ENCODE measurements around the gene SLC2A10. TPM values are rescaled to one million over a fixed set of nuclear protein-coding genes. Genes with fewer than 3 reads are reported as not detected.

Gene SLC2A10
- total RNA-seq, 1 experiment from 2014 or later, result 9.6 TPM

- TF ChIP-seq EZH2phosphoT487 (IDR thresholded peaks at IDR 0.05; ENCODE audit: borderline replicate concordance, low read length) (no peak), EZH2 (IDR thresholded peaks at IDR 0.05; ENCODE audit: low read length, unreplicated experiment) (no peak)
- TF ChIP-seq, protein P1, sequence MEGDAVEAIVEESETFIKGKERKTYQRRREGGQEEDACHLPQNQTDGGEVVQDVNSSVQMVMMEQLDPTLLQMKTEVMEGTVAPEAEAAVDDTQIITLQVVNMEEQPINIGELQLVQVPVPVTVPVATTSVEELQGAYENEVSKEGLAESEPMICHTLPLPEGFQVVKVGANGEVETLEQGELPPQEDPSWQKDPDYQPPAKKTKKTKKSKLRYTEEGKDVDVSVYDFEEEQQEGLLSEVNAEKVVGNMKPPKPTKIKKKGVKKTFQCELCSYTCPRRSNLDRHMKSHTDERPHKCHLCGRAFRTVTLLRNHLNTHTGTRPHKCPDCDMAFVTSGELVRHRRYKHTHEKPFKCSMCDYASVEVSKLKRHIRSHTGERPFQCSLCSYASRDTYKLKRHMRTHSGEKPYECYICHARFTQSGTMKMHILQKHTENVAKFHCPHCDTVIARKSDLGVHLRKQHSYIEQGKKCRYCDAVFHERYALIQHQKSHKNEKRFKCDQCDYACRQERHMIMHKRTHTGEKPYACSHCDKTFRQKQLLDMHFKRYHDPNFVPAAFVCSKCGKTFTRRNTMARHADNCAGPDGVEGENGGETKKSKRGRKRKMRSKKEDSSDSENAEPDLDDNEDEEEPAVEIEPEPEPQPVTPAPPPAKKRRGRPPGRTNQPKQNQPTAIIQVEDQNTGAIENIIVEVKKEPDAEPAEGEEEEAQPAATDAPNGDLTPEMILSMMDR (conservative IDR thresholded peaks at IDR 0.05; ENCODE audit: low read depth, low read length), result no peak
- no peaks in the 10 kb centered on the region for H4K20me1 ChIP-seq (ENCODE audit: low read length)
- DNase-seq, result no peak
- ChIA-PET CTCF (no interaction called here), POLR2A (ENCODE audit: unreplicated experiment) (no interaction called here)
- intact Hi-C loops (cut with micrococcal nuclease), result no loop called here
- no peaks in the 10 kb centered on the region for H3K9me3 ChIP-seq (ENCODE audit: low read length)
- ATAC-seq, result no peak
- H3K79me2 ChIP-seq (ENCODE audit: low read length), result no peaks in the 10 kb centered on the region
- H3K4me1 ChIP-seq (ENCODE audit: insufficient read depth, low read length), result no peaks in the 10 kb centered on the region
- no peak overlapping the region for H3K27ac ChIP-seq (ENCODE audit: low read length)
- no peaks in the 10 kb centered on the region for H3K9me2 ChIP-seq (replicated peaks; ENCODE audit: low read length)
- H2AFZ ChIP-seq (ENCODE audit: low read length), result no peak overlapping the region
- no peak overlapping the region for H3K9ac ChIP-seq (ENCODE audit: low read length)
- no peaks in the 10 kb centered on the region for H3K36me3 ChIP-seq (ENCODE audit: low read depth, low read length)
- H3F3A ChIP-seq (ENCODE audit: low read length, unreplicated experiment), result no peaks in the 10 kb centered on the region
- no peak overlapping the region for H3K4me3 ChIP-seq (ENCODE audit: low read length)
- no TSS peak for BruUV-seq (replicated peaks)
- H3K4me2 ChIP-seq (ENCODE audit: low read length), result no peak overlapping the region
- H3K27me3 ChIP-seq (ENCODE audit: low read length), result no peaks in the 10 kb centered on the region
Observed at GRCh38 chr20:46678516-46678915, 30.9 kb upstream of the SLC2A10 start.

GRCh38 chr20:46680684-46681031 is 28.8 kb upstream of the SLC2A10 start:
- no peak for ATAC-seq
- no peak overlapping the region for H3K9ac ChIP-seq (ENCODE audit: low read length)
- intact Hi-C loops (cut with micrococcal nuclease), result loop anchor here (1.0 to 2.0 kb wide), 2 partner anchors 118 to 159 kb away; no protein-coding TSS in a partner anchor
- H3K27ac ChIP-seq (ENCODE audit: low read length), result no peak overlapping the region
- H3K27me3 ChIP-seq (ENCODE audit: low read length), result no peaks in the 10 kb centered on the region
- no peak overlapping the region for H3K4me3 ChIP-seq (ENCODE audit: low read length)
- no TSS peak for BruUV-seq (replicated peaks)
- POLR2A ChIA-PET (ENCODE audit: unreplicated experiment), result no interaction called here
- H3K9me2 ChIP-seq (replicated peaks; ENCODE audit: low read length), result no peaks in the 10 kb centered on the region
- TF ChIP-seq EZH2phosphoT487 (IDR thresholded peaks at IDR 0.05; ENCODE audit: borderline replicate concordance, low read length), result no peak
- TF ChIP-seq EZH2 (IDR thresholded peaks at IDR 0.05; ENCODE audit: low read length, unreplicated experiment), result no peak
- TF ChIP-seq, protein P1 (conservative IDR thresholded peaks at IDR 0.05; ENCODE audit: low read depth, low read length), result no peak
- H3K4me1 ChIP-seq (ENCODE audit: insufficient read depth, low read length), result no peaks in the 10 kb centered on the region
- H3K9me3 ChIP-seq (ENCODE audit: low read length), result no peaks in the 10 kb centered on the region
- CTCF ChIA-PET, result interaction anchor here (0.7 kb wide), 1 partner anchor 9 kb away, joined by 5 read pairs; no protein-coding TSS in a partner anchor
- H3K4me2 ChIP-seq (ENCODE audit: low read length), result no peak overlapping the region
- H3K79me2 ChIP-seq (ENCODE audit: low read length), result peaks cover 12% of the 10 kb centered on the region
- peaks cover 9% of the 10 kb centered on the region for H3K36me3 ChIP-seq (ENCODE audit: low read depth, low read length)
- no peak overlapping the region for H2AFZ ChIP-seq (ENCODE audit: low read length)
- no peak for DNase-seq
- no peaks in the 10 kb centered on the region for H3F3A ChIP-seq (ENCODE audit: low read length, unreplicated experiment)
- H4K20me1 ChIP-seq (ENCODE audit: low read length), result 0 out of 2 replicates have a peak, but pooled peaks cover 6% of the 10 kb centered on the region

DNA sequence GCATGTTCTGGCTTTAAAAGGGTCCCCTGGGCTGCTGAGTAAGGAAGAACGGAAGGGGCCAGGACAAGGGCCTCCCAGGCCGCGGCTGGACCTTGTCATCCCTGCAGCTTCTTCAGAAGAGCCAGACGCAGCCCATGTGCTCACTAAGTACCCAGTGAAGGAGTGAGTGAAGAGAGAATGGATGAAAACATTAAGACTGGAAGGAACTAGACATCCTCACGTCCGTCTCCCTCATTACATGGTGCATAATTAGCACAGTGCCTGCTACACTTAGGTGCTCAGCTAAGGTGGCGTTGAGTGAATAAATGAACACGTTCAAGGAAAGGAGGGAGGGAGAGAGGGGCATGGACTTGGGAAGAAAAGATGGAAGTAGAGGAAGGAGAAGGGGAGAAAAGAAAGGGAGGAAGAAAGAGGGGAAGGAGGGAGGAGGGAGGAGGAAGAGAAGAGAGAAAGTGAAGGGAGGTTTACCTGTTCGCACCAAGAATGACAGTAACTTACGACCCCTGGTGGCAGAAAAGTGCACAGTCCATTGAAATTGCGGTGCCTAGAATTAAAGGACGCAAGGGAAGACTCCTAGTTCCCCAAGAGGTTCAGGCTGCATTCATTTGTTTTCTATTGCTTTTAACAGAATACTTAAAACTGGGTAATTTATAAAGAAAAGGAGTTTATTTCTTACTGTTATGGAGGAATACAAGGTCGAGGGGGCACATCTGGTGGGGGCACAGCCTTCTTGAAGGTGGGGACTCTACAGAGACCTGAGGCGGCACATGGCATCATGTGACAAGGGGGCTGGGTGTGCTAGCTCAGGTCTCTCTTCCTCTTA is 28.2 kb upstream of the SLC2A10 start:
- H3K9ac ChIP-seq (ENCODE audit: low read length), result no peak overlapping the region
- intact Hi-C loops (cut with micrococcal nuclease), result loop anchor here (1.0 to 2.0 kb wide), 2 partner anchors 118 to 160 kb away; no protein-coding TSS in a partner anchor
- H3K4me2 ChIP-seq (ENCODE audit: low read length), result no peak overlapping the region
- H3F3A ChIP-seq (ENCODE audit: low read length, unreplicated experiment), result no peaks in the 10 kb centered on the region
- H3K4me1 ChIP-seq (ENCODE audit: insufficient read depth, low read length), result no peaks in the 10 kb centered on the region
- no peak overlapping the region for H3K27ac ChIP-seq (ENCODE audit: low read length)
- no TSS peak for BruUV-seq (replicated peaks)
- no peak overlapping the region for H2AFZ ChIP-seq (ENCODE audit: low read length)
- H3K9me2 ChIP-seq (replicated peaks; ENCODE audit: low read length), result no peaks in the 10 kb centered on the region
- peaks cover 13% of the 10 kb centered on the region for H3K36me3 ChIP-seq (ENCODE audit: low read depth, low read length)
- POLR2A ChIA-PET (ENCODE audit: unreplicated experiment), result no interaction called here
- no peak for TF ChIP-seq EZH2phosphoT487 (IDR thresholded peaks at IDR 0.05; ENCODE audit: borderline replicate concordance, low read length)
- TF ChIP-seq, protein P1 (conservative IDR thresholded peaks at IDR 0.05; ENCODE audit: low read depth, low read length), result peak; percentile 92
- TF ChIP-seq EZH2 (IDR thresholded peaks at IDR 0.05; ENCODE audit: low read length, unreplicated experiment), result no peak
- 0 out of 2 replicates have a peak, but pooled peaks cover 6% of the 10 kb centered on the region for H4K20me1 ChIP-seq (ENCODE audit: low read length)
- H3K79me2 ChIP-seq (ENCODE audit: low read length), result peaks cover 18% of the 10 kb centered on the region
- H3K9me3 ChIP-seq (ENCODE audit: low read length), result no peaks in the 10 kb centered on the region
- ATAC-seq (peak; percentile 69), DNase-seq (peak; percentile 87)
- no peaks in the 10 kb centered on the region for H3K27me3 ChIP-seq (ENCODE audit: low read length)
- CTCF ChIA-PET, result interaction anchor here (0.7 kb wide), 1 partner anchor 9 kb away, joined by 5 read pairs; no protein-coding TSS in a partner anchor
- no peak overlapping the region for H3K4me3 ChIP-seq (ENCODE audit: low read length)
